ENCODE results near the gene TTLL13.
A peak's percentile ranks its signal among the peaks of the same experiment; 100 is the strongest.
"Not testable (repeated sequence)": the region's sequence is repeated elsewhere in the genome, so short reads cannot be mapped to it uniquely, and the experiment has no call there.

TTLL13 gene

DNA sequence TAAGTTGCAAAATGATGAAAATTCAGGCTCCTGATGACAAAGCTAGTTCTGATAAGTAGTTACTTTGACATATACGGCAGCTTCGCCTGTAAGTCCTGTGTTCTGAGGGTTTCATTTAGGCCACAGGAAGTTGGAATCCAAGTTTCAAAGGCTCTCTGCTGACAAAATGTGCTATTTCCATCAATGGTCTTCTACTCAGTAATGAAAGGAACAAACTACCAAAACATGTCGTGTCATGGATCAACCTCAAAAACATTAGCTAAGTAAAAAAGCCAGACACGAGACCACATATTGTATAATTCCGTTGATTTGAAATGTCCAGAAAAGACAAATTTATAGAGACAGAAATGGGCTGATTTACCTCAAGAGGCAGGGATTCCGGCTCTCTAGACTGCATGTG lies 38.6 kb downstream of the TTLL13 start:
- DNase-seq (ENCODE audit: low spot score) = no peak

DNA sequence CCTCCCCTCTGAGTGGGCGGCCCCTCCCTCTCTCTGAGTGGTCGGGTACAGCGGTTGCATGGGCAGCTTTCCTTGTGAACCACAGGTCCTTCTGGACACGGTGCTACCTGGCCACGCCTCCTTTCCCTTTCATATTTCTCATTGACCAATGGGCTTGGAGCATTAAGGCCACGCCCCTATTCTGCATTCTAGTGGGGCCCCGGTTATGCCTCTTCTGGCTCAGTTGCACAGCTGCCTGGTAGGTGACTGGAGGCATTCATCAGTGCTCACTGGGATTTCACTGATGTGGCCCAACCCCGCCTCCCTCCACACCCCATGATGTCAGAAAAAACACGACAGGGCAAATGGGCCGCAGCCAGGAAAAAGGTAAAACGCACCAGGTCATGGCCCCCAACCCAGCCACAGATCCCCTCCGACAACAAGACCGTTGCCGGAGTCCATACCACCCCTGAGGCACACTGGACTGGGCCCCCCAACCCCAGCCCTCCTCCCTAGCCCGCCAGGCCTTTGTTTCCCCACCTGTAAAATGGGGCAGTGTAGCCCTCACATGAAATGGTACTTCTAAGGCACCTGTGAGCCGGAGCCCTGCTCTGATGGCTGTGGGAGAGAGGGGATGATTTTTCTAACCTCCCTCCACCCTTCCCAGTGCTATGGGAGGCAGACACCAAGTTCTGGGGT lies 42.5 kb downstream of the TTLL13 start:
- peak; percentile 32 for DNase-seq (ENCODE audit: low spot score)

DNA sequence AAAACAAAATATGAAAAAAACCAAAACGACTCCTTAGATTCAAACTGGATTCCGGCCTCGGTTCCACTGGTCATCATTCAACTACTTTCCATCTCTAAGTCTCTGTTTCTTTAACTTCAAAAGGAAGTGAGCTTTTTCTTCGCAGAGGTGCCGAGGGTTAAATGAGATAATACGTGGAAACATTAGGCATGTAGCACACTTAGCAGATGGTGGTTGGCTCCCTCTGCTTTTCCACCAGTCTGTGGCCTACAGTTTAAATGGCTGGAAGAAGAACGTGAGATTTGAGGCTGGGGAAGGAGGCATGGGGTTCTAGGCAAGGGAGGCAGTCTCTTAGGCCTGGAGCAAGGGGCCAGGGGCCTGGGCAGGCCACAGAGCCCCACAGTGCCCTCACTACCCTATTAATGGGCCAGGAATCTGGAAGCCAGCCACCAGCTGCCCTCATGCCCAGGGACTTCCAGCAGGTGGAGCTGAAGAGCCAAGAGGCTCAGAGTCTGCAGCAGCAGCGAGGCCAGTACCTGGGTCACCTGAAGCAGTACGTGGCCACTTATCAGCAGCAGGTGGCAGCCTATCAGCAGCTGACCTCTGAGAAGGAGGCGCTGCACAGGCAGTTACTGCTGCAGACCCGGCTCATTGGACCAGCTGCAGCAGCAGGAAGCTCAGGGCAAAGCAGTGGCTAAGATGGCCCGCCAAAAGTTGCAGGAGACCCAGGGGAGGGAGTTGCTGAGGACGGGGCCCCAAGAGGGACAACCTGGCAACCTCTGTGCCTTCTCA lies 43.9 kb downstream of the TTLL13 start:
- peak; percentile 86 for DNase-seq (ENCODE audit: low spot score)

DNA sequence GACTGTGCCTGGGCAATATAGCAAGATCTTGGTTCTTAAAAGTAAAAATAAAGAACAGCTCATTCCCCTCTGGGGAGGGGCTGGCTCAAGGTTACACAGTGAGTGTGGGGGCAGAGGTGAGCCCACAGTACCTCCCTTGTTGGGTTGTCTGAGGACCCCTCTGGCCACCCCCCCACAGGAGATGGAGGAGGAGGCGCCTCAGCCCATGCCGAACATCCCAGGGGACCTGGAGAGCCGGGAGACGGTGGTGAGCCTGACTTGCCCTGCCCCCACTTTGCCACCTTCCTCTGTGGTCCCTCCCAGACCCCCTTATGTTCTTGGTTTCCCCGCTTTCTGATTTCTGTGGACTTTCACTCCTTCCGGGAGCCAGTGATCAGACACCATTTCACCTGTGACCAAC lies 44.8 kb downstream of the TTLL13 start:
- DNase-seq (ENCODE audit: low spot score) = no peak

DNA sequence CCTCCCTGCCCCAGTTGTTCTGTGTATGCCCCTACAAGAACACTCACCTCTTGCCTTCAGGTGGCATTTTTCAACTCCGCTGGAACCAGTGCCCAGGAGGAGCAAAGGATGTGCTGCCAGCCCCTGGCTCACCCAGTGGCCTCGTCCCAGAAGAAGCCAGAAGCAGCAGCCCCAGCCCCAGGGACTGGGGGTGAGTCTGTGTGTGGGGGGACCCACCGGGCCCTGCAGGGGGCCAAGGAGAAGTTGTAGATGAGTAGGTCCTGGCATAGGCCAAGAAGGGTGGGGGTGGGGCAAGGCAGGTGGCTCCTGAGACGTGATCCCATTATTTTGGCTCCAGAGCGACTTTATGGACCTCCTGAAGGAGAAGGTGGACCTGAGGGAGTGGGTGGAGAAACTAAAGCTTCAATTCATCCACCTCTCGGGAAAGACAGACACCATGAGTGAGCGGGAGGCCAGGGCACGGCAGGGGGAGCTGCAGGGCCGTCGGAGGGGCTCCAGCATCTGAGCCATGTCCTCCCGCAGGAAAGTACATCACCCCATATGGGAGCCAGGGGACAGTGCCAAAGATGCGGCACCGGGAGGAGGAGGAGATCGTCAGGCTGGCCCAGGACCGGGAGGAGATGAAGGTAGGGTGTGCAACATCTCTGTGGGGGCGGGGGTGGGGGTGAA lies 45.4 kb downstream of the TTLL13 start:
- DNase-seq (ENCODE audit: low spot score) = no peak

DNA sequence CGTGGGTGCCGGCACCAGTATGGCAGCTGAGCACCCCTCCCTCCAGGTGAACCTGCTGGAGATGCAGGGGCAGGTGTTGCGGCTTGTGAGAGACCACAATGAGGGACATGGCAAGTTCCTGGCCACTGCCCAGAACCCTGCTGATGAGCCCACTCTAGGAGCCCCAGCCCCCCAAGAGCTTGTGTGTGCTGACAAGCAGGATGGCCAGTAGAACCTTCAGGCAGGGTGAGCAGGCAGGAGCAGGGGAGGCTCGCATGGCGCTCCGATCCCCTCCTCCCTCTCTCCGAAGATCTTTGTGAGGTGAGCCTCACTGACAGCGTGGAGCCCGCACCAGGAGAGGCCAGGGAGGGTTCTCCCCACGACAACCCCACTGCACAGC lies 45.9 kb downstream of the TTLL13 start:
- DNase-seq (ENCODE audit: low spot score) = no peak

DNA sequence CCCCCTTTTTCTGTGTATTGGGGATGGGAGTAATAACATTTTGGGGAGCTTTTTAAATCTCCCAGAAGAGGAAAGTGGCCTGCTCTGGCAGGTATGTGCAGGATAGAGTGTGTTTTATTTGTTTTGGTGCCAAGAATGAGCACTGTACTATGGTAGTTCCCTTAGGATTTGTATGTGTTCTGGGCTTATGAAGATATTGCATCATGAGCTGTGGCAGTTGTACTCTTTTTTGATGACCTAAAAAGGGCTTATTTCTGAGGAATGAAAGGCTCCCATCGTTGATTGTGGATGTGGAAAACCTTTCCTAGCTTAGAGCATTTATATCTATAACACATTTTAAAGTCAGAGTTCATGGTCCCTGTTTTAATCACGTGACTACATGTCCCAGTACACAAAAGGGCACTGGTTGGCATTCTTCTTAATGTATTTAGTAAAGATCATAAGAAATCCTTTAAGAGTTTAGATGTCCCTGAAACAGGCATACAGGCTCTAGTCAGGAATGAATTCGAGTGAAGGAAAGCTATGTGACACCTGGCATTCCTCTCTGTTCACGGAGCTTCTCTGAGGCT lies 47.0 kb downstream of the TTLL13 start:
- not testable (repeated sequence) for DNase-seq (ENCODE audit: low spot score)

DNA sequence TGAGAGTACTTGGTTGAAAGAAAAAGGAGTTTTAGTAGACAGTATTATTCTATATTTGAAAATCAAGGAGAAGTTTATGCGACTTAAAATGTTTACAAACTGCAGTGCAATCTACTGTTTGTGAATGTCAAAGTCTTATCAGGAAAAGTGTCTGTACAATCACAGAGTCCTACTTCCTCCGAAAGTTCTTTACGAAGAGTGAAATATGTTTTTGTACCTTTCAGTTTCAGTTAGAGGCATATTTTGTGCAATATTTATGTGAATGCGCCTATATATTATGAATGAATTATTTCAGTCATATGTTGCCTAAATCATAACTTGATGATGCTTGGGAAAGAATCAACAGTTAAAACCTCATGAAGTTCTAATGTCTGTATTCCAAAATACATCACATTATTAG lies 47.7 kb downstream of the TTLL13 start:
- no peak for DNase-seq (ENCODE audit: low spot score)

DNA sequence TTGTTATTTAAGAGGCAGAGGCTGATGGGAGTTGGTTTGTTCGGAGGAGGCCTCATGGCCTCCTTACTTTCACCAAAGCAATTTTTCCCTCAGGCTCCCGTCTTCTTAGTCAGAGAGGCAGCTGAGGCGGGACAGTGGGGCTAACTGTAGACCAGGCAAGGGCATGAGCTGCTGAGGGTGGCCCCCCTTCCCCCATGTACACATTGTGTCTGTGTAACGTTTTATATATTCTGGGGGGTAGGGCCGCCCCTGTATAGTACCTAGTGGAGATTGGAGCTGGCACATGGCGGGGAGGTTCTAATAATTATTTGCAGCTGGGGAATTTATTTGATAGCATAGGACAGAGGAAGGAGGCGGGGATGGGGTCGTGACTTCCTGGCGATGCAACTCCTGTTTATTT lies 51.2 kb downstream of the TTLL13 start:
- DNase-seq (ENCODE audit: low spot score) = no peak

DNA sequence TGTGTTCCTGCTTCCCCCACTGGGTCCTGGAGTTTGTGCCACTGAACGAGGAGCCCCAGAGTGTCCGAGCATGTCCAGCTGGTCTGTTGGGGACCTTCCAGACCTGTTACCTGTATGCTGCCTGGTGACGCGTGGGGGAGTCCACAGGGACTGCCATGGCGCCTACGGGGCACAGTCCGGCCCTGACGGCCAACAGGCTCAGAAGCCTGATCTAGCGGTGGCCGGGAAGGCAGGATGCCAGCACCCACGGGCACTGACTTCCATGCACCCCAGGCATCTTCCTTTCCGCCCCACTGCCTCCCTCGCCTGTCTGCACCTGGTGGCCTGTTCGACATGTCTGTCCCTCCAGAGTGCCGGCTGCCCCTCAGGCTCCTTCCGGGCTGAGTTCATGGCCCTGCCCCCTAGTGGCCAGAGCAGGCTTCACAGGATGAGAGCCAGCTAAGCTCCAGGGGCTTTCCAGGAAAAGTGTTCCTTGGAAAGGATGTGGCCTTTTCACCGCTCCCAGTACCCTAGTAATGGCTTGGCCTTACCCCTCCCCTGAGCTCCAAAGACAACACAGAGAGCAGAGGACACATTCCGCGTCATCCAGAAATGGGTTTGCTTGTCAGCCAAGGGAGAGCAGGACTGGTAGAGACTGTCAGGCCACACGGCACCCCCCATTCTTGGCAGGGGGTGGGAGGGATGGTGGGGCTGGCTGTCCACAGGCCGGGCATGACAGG lies 51.8 kb downstream of the TTLL13 start:
- DNase-seq (ENCODE audit: low spot score) = peak; percentile 60

DNA sequence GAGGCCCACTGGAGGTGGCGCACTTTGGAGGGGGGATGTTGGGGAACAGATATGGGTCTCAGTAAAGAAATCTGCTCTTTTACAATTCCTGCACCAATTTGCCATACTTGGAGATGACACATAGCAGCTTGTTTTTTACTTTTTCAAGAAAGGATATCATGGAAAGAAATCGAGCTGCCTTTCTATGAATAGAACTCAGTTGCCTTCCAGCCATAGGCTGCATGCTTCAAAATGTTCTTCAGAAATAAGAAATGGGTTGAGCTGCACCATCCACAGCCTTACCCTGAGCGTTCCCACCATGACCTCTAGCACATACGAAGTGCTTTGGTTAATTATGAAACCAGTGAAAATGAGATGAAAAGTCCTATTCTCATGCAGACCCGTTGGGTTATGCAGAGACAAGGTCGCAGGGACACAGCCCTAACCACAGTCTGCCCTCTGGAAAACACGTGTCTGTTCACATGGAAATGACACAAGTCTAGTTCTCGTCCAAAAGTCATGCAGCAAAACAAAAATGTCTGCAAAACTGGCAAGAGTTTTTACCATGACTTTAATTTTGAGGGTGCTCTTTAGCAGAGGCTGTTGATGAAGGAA lies 52.4 kb downstream of the TTLL13 start:
- no peak for DNase-seq (ENCODE audit: low spot score)

DNA sequence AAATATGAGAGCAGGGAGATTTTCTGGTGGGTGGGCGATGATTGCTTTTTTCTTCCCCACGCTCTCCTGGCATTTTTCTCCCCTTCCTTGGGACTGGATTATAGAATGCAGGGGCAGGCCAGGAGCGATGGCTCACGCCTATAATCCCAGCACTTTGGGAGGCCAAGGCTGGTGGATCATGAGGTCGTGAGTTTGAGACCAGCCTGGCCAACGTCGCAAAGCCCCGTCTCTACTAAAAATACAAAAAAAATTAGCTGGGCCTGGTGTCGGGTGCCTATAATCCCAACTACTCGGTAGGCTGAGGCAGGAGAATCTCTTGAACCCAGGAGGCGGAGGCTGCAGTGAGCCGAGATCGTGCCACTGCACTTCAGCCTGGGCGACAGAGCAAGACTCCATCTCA lies 56.0 kb downstream of the TTLL13 start:
- DNase-seq (ENCODE audit: low spot score) = not testable (repeated sequence)

DNA sequence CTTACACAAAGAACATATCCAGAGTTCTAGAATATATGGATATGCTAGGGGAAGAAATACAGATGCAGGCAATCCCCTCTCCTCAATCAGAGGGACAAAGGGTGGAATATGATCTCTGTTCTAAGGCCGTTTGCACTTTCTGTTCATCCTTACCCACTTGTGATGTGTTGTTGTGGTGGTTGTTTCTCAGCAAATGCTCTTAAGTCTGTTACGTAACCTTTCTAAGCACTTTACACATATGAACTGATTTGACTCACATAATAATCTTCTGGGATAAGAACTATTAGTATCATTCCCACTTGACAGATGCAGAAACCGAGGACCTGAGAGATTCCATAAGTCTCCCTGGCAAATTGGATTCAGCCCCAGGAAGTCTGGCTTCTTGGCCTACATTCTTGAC lies 56.6 kb downstream of the TTLL13 start:
- no peak for DNase-seq (ENCODE audit: low spot score)

DNA sequence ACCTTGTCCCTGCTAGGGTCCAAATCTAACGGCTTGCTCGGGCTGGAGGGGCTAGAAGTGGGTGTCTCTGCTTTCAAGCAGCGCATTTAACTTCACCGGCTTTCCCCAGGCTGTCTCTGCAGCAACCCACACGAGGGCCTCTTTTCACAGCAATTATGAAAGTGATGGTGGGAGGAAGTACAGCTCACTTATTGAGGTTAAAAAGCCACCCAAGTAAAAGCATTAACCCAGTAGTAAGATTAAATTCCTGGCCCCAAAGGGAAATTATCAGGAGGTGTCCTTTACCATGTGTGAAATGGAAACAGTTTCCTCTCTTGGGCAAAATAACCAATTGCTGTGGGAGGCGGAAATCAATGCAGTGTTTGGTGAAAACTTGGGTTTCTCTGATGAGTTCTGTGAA lies 57.2 kb downstream of the TTLL13 start:
- no peak for DNase-seq (ENCODE audit: low spot score)

DNA sequence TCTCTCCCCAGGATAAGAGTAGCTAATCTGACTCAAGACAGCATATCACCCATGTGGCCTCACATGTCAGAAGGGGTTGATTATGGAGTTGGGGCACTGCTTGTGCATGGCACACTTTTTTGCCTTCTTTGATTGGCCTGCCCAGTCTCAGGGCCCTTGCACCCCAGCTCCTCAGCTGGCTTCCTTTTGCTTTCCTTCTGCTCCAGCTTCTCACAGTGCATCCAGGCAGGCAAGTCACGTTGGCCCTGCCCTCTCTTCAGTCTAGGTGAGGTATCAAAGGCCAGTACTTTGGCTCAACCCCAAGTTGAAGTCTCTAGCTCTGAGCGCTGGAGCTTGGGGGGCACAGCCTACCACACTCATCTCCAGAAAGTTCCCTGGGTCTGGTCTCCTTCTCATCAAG lies 58.3 kb downstream of the TTLL13 start:
- DNase-seq (ENCODE audit: low spot score) = no peak

DNA sequence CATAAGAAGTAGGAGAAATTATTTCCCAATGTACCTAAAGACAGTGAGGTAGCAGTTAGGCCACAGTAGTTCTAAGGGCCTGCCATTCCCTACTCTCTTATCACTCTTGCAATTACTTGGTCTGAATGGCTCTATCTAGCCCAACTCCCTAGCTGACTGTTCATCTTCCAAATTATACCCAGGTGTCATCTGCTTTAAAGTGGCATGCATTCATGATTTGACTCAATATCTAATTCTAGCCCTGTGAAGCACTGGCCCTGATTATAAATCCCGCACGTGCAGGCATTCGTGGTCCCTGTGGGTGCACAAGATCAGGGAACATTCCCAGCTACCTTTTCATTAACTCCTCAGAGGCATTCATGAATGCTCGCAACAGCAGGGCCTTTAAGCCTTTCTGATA lies 59.7 kb downstream of the TTLL13 start:
- DNase-seq (ENCODE audit: low spot score) = no peak

All from LoVo (cell line).